Bronchial epithelial cell (primary cell): ENCODE data around the gene CHRM2. TPM values are rescaled to one million over a fixed set of nuclear protein-coding genes. Genes with fewer than 3 reads are reported as not detected.

Experiments used
- DNase-seq: peaks from one replicate; pipeline ENCODE4 v3.0.0-alpha.2; 2010; ENCODE audit warnings: low read depth
- FAIRE-seq: peaks from 2 replicates; lab custom pipeline; 2011; peaks lifted over from hg19 to GRCh38; lab: Jason Lieb, UNC
- H3K27me3 ChIP-seq: 2 replicates; pipeline ENCODE4 v1.5.1; 2011; ENCODE audit warnings: low read length; ENCODE audit not compliant: control insufficient read depth, insufficient read depth
- H3K36me3 ChIP-seq: 2 replicates; pipeline ENCODE4 v1.5.1; 2011; ENCODE audit warnings: low read length; ENCODE audit not compliant: control insufficient read depth, insufficient read depth
- H3K4me3 ChIP-seq: 2 replicates; pipeline ENCODE4 v1.5.1; 2011; ENCODE audit warnings: mild to moderate bottlenecking, low read depth, low read length, control low read depth
- CTCF ChIP-seq: IDR thresholded peaks from 2 replicates; pipeline ENCODE4 v1.5.1; 2011; ENCODE audit warnings: mild to moderate bottlenecking, moderate library complexity, low read length, control low read depth, inconsistent platforms; ENCODE audit not compliant: insufficient read depth, severe bottlenecking
- total RNA-seq: library from RNA; depleted of rRNA; stranded (reverse); fragments of >200 nt; gene quantifications from 2 replicates; pipeline ENCODE4 v1.2.1, GENCODE V29; 2014

Gene CHRM2
- total RNA-seq, 1 donor from 2014 or later: 0.26 TPM

DNA sequence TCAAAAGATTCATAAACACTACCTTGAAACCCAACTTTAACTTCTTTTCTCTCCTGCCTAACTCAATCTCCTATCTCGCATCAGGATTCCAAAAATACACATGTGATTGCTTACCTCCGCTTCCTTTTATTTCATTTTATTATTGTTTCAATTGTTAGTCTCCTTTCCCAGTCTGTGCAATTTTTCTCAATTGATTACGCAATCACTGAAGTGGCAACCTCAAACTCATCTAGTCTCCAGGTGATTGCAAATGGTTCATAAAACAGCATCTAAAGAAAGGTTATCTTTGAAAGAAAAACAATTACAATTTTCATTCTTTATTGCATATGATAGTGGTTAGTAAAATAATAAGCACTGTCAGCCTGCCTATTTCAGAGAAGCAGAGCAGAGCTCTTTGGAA, 45.6 kb downstream of the CHRM2 start:
- TF ChIP-seq CTCF: no peak
- DNase-seq: peak; percentile 1
- Histone ChIP-seq H3K27me3 (no peaks in the 10 kb centered on the region), H3K36me3 (no peaks in the 10 kb centered on the region), H3K4me3 (no peak overlapping the region)
- FAIRE-seq: no peak

GRCh38 chr7:136919820-136920219, 51.4 kb downstream of the CHRM2 start:
- FAIRE-seq (no peak), DNase-seq (no peak)
- Histone ChIP-seq H3K36me3 (no peaks in the 10 kb centered on the region), H3K4me3 (no peak overlapping the region), H3K27me3 (no peaks in the 10 kb centered on the region)
- no peak for TF ChIP-seq CTCF

GRCh38 chr7:136923111-136923667, 54.7 kb downstream of the CHRM2 start:
- no peak for TF ChIP-seq CTCF
- H3K36me3 ChIP-seq: no peaks in the 10 kb centered on the region
- no peaks in the 10 kb centered on the region for H3K27me3 ChIP-seq
- H3K4me3 ChIP-seq: no peak overlapping the region
- DNase-seq: no peak
- no peak for FAIRE-seq

DNA sequence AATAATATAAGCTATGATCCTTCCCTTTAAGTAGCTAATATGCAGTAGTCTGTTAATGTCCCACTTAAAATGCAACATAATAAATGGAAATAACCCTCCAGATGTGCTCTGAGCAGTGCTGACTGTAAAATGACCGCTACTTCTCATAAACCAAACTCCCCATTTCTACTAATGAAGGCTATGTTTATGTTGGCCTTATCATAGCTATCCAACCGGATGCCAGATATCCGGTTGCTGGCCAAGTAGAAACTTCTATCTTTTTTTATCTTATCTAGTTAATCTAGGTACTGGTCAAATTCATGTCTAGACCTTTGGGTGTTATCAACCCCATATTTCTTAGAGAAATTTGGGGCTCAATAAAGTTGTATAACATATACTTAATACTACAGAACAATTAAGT, 56.6 kb downstream of the CHRM2 start:
- DNase-seq: no peak
- no peak overlapping the region for H3K4me3 ChIP-seq
- H3K36me3 ChIP-seq: no peaks in the 10 kb centered on the region
- no peak for TF ChIP-seq CTCF
- no peaks in the 10 kb centered on the region for H3K27me3 ChIP-seq
- no peak for FAIRE-seq

DNA sequence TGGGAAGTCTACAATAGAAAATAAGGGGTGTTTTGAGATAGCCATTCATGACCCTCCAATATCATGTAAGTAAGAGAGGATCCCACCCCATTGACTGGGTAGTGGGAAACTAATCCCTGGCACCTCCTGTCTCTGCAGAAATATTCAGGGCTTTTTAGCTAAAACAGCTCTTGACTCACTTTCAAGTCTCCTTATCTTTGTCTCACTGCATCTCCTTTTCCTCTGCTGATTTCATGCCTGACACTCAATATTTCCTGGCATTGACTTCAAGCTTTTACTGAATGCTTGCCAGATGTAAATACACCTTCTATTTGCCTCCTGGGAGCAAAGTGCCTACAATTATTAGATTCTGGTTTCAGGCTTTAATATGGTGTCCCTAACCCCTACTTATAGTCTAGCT, 57.1 kb downstream of the CHRM2 start:
- Histone ChIP-seq H3K4me3 (no peak overlapping the region), H3K27me3 (no peaks in the 10 kb centered on the region), H3K36me3 (no peaks in the 10 kb centered on the region)
- FAIRE-seq: no peak
- no peak for DNase-seq
- no peak for TF ChIP-seq CTCF
